Measurements from ENCODE around the gene TOM1L2. TPM values are rescaled to one million over a fixed set of nuclear protein-coding genes. Genes with fewer than 3 reads are reported as not detected.
"Not testable (repeated sequence)": the region's sequence is repeated elsewhere in the genome, so short reads cannot be mapped to it uniquely, and the experiment has no call there.

TOM1L2 gene
- total and polyA plus RNA-seq, 4 experiments from 2014 or later: 1.6 to 63.1 (median 35.7) TPM

GRCh38 chr17:17944743-17945142 lies 27.5 kb downstream of the TOM1L2 start:
- no peaks in the 10 kb centered on the region for H3K27me3 Mint-ChIP-seq
- Histone ChIP-seq H3K4me1 (ENCODE audit: insufficient read depth, low read length) (peaks cover 14% of the 10 kb centered on the region), H3K27me3 (ENCODE audit: insufficient read depth, low read length) (no peaks in the 10 kb centered on the region), H3K27ac (ENCODE audit: low read depth, low read length) (no peak overlapping the region), H3K9me3 (ENCODE audit: control insufficient read depth in 1 of 2, low read length in 2 of 2) (no peaks in the 10 kb centered on the region), H3K36me3 (ENCODE audit: insufficient read depth, low read length) (no peaks in the 10 kb centered on the region), H3K4me3 (ENCODE audit: low read length in 2 of 2) (no peak overlapping the region)
- H3K27ac Mint-ChIP-seq: peak overlapping the region in 1 of 7 donors; percentile 7
- peaks cover 20 to 30% (median 25%) of the 10 kb centered on the region in 4 donors for H3K4me1 Mint-ChIP-seq
- peaks cover 2 to 7% of the 10 kb centered on the region in 2 donors for H3K36me3 Mint-ChIP-seq
- DNase-seq: no peak
- ChIA-PET POLR2A (ENCODE audit: partially characterized antibody) (interaction anchor here (0.7 to 2.2 kb wide), 4 partner anchors 12 to 719 kb away, joined by 3 to 6 read pairs (median 4); partner anchors contain the start of genes DRC3 and TOM1L2), CTCF (ENCODE audit: partially characterized antibody) (interaction anchor here (1.0 to 1.4 kb wide), 2 partner anchors 26 to 54 kb away, joined by 3 to 4 read pairs; no protein-coding TSS in a partner anchor)
- peak overlapping the region in 1 of 8 donors; percentile 8 for H3K4me3 Mint-ChIP-seq
- intact Hi-C loops (cut with micrococcal nuclease): no loop called here
- no peaks in the 10 kb centered on the region for H3K9me3 Mint-ChIP-seq

- ChIA-PET POLR2A (ENCODE audit: partially characterized antibody) (interaction anchor here (0.9 to 2.2 kb wide), 2 partner anchors 13 to 28 kb away, joined by 3 to 5 read pairs; partner anchors contain the start of genes DRC3 and TOM1L2), CTCF (ENCODE audit: partially characterized antibody) (interaction anchor here (1.0 to 1.4 kb wide), 2 partner anchors 25 to 53 kb away, joined by 3 to 4 read pairs; no protein-coding TSS in a partner anchor)
- H3K9me3 ChIP-seq (ENCODE audit: control insufficient read depth in 1 of 2, low read length in 2 of 2): no peaks in the 10 kb centered on the region
- H3K4me1 ChIP-seq (ENCODE audit: insufficient read depth, low read length): peaks cover 14% of the 10 kb centered on the region
- no peak for DNase-seq
- H3K27me3 ChIP-seq (ENCODE audit: insufficient read depth, low read length): no peaks in the 10 kb centered on the region
- no peak overlapping the region for H3K4me3 ChIP-seq (ENCODE audit: low read length in 2 of 2)
- H3K4me1 Mint-ChIP-seq: peaks cover 18 to 25% (median 22%) of the 10 kb centered on the region in 4 donors
- no peaks in the 10 kb centered on the region for H3K9me3 Mint-ChIP-seq
- peaks cover 0 to 4% of the 10 kb centered on the region in 2 donors for H3K36me3 Mint-ChIP-seq
- intact Hi-C loops (cut with micrococcal nuclease): no loop called here
- H3K27me3 Mint-ChIP-seq: no peaks in the 10 kb centered on the region
- H3K27ac Mint-ChIP-seq: no peak overlapping the region
- no peak overlapping the region for H3K27ac ChIP-seq (ENCODE audit: low read depth, low read length)
- H3K4me3 Mint-ChIP-seq: no peak overlapping the region
- no peaks in the 10 kb centered on the region for H3K36me3 ChIP-seq (ENCODE audit: insufficient read depth, low read length)
These were observed 28.0 kb downstream of the TOM1L2 start for GRCh38 chr17:17944242-17944641.

GRCh38 chr17:17943281-17943984 lies 28.8 kb downstream of the TOM1L2 start:
- H3K9me3 ChIP-seq (ENCODE audit: control insufficient read depth in 1 of 2, low read length in 2 of 2): no peaks in the 10 kb centered on the region
- H3K4me3 ChIP-seq (ENCODE audit: low read length in 2 of 2): no peak overlapping the region
- intact Hi-C loops (cut with micrococcal nuclease): no loop called here
- no peaks in the 10 kb centered on the region for H3K27me3 ChIP-seq (ENCODE audit: insufficient read depth, low read length)
- H3K36me3 Mint-ChIP-seq: peaks cover 0 to 4% of the 10 kb centered on the region in 2 donors
- no peaks in the 10 kb centered on the region for H3K36me3 ChIP-seq (ENCODE audit: insufficient read depth, low read length)
- H3K4me3 Mint-ChIP-seq: peak overlapping the region in 1 of 8 donors; percentile 45
- peaks cover 14% of the 10 kb centered on the region for H3K4me1 ChIP-seq (ENCODE audit: insufficient read depth, low read length)
- H3K4me1 Mint-ChIP-seq: peaks cover 17 to 21% (median 20%) of the 10 kb centered on the region in 4 donors
- no peak overlapping the region for H3K27ac ChIP-seq (ENCODE audit: low read depth, low read length)
- no peaks in the 10 kb centered on the region for H3K27me3 Mint-ChIP-seq
- peak overlapping the region in 3 of 7 donors; percentile 3 to 69 (median 20) for H3K27ac Mint-ChIP-seq
- ChIA-PET CTCF (ENCODE audit: partially characterized antibody) (no interaction called here), POLR2A (ENCODE audit: partially characterized antibody) (interaction anchor here (0.9 to 1.2 kb wide), 2 partner anchors 14 to 27 kb away, joined by 3 read pairs; no protein-coding TSS in a partner anchor)
- H3K9me3 Mint-ChIP-seq: no peaks in the 10 kb centered on the region
- no peak for DNase-seq

- no peak for DNase-seq
These were observed 29.4 kb downstream of the TOM1L2 start for GRCh38 chr17:17942846-17943245.

GRCh38 chr17:17941015-17941414 lies 31.2 kb downstream of the TOM1L2 start:
- Mint-ChIP-seq H3K27ac (no peak overlapping the region), H3K4me3 (no peak overlapping the region), H3K4me1 (peaks cover 22 to 37% (median 31%) of the 10 kb centered on the region in 4 donors), H3K36me3 (peaks cover 0 to 4% of the 10 kb centered on the region in 2 donors), H3K9me3 (no peaks in the 10 kb centered on the region), H3K27me3 (no peaks in the 10 kb centered on the region)
- H3K27ac ChIP-seq (ENCODE audit: low read depth, low read length): no peak overlapping the region
- POLR2A ChIA-PET (ENCODE audit: partially characterized antibody): no interaction called here
- CTCF ChIA-PET (ENCODE audit: partially characterized antibody): no interaction called here
- no peaks in the 10 kb centered on the region for H3K9me3 ChIP-seq (ENCODE audit: control insufficient read depth in 1 of 2, low read length in 2 of 2)
- H3K27me3 ChIP-seq (ENCODE audit: insufficient read depth, low read length): no peaks in the 10 kb centered on the region
- H3K4me1 ChIP-seq (ENCODE audit: insufficient read depth, low read length): peaks cover 22% of the 10 kb centered on the region
- H3K4me3 ChIP-seq (ENCODE audit: low read length in 2 of 2): no peak overlapping the region
- DNase-seq: no peak
- intact Hi-C loops (cut with micrococcal nuclease): no loop called here
- H3K36me3 ChIP-seq (ENCODE audit: insufficient read depth, low read length): no peaks in the 10 kb centered on the region

More at GRCh38 chr17:17942846-17943245, 29.4 kb downstream of the TOM1L2 start:
- H3K4me1 ChIP-seq (ENCODE audit: insufficient read depth, low read length): peaks cover 14% of the 10 kb centered on the region
- H3K4me3 ChIP-seq (ENCODE audit: low read length in 2 of 2): no peak overlapping the region
- H3K4me3 Mint-ChIP-seq: no peak overlapping the region
- H3K9me3 ChIP-seq (ENCODE audit: control insufficient read depth in 1 of 2, low read length in 2 of 2): no peaks in the 10 kb centered on the region
- POLR2A ChIA-PET (ENCODE audit: partially characterized antibody): interaction anchor here (1.2 kb wide), 1 partner anchor 28 kb away, joined by 3 read pairs; no protein-coding TSS in a partner anchor
- no peak overlapping the region for H3K27ac Mint-ChIP-seq
- no peaks in the 10 kb centered on the region for H3K36me3 ChIP-seq (ENCODE audit: insufficient read depth, low read length)
- H3K36me3 Mint-ChIP-seq: peaks cover 0 to 4% of the 10 kb centered on the region in 2 donors
- H3K27me3 ChIP-seq (ENCODE audit: insufficient read depth, low read length): no peaks in the 10 kb centered on the region
- CTCF ChIA-PET (ENCODE audit: partially characterized antibody): no interaction called here
- no peaks in the 10 kb centered on the region for H3K27me3 Mint-ChIP-seq
- H3K9me3 Mint-ChIP-seq: no peaks in the 10 kb centered on the region
- H3K27ac ChIP-seq (ENCODE audit: low read depth, low read length): no peak overlapping the region
- intact Hi-C loops (cut with micrococcal nuclease): no loop called here
- peaks cover 18 to 24% (median 21%) of the 10 kb centered on the region in 4 donors for H3K4me1 Mint-ChIP-seq

- H3K27me3 ChIP-seq (ENCODE audit: insufficient read depth, low read length): no peaks in the 10 kb centered on the region
- H3K9me3 ChIP-seq (ENCODE audit: control insufficient read depth in 1 of 2, low read length in 2 of 2): no peaks in the 10 kb centered on the region
- H3K36me3 Mint-ChIP-seq: peaks cover 0 to 4% of the 10 kb centered on the region in 2 donors
- no peaks in the 10 kb centered on the region for H3K27me3 Mint-ChIP-seq
- ChIA-PET CTCF (ENCODE audit: partially characterized antibody) (no interaction called here), POLR2A (ENCODE audit: partially characterized antibody) (no interaction called here)
- no peak for DNase-seq
- no peaks in the 10 kb centered on the region for H3K9me3 Mint-ChIP-seq
- intact Hi-C loops (cut with micrococcal nuclease): no loop called here
- no peak overlapping the region for H3K4me3 ChIP-seq (ENCODE audit: low read length in 2 of 2)
- peaks cover 28% of the 10 kb centered on the region for H3K4me1 ChIP-seq (ENCODE audit: insufficient read depth, low read length)
- H3K27ac Mint-ChIP-seq: peak overlapping the region in 1 of 7 donors; percentile 39
- H3K4me1 Mint-ChIP-seq: peaks cover 27 to 42% (median 36%) of the 10 kb centered on the region in 4 donors
- no peaks in the 10 kb centered on the region for H3K36me3 ChIP-seq (ENCODE audit: insufficient read depth, low read length)
- H3K27ac ChIP-seq (ENCODE audit: low read depth, low read length): no peak overlapping the region
- no peak overlapping the region for H3K4me3 Mint-ChIP-seq
These were observed 31.7 kb downstream of the TOM1L2 start for GRCh38 chr17:17940441-17940911.

- H3K4me3 Mint-ChIP-seq; H3K4me3 ChIP-seq (ENCODE audit: low read length in 2 of 2); H3K27me3 ChIP-seq (ENCODE audit: insufficient read depth, low read length); H3K9me3 Mint-ChIP-seq; H3K27ac Mint-ChIP-seq; H3K9me3 ChIP-seq (ENCODE audit: control insufficient read depth in 1 of 2, low read length in 2 of 2); H3K36me3 ChIP-seq (ENCODE audit: insufficient read depth, low read length); POLR2A ChIA-PET (ENCODE audit: partially characterized antibody); intact Hi-C loops (cut with micrococcal nuclease); DNase-seq; H3K27me3 Mint-ChIP-seq; H3K27ac ChIP-seq (ENCODE audit: low read depth, low read length); CTCF ChIA-PET (ENCODE audit: partially characterized antibody); H3K36me3 Mint-ChIP-seq: not testable (repeated sequence)
- H3K4me1 ChIP-seq (ENCODE audit: insufficient read depth, low read length): peaks cover 33% of the 10 kb centered on the region
- H3K4me1 Mint-ChIP-seq: peaks cover 30 to 47% (median 40%) of the 10 kb centered on the region in 4 donors
These were observed 32.3 kb downstream of the TOM1L2 start for GRCh38 chr17:17939941-17940340.

Data from CD4-positive, alpha-beta memory T cell (primary cell).